ENCODE data around the gene MIXL1. TPM values are rescaled to one million over a fixed set of nuclear protein-coding genes. Genes with fewer than 3 reads are reported as not detected.
"Not testable (repeated sequence)": the region's sequence is repeated elsewhere in the genome, so short reads cannot be mapped to it uniquely, and the experiment has no call there.

Gene MIXL1
- total RNA-seq, 2 experiments from 2014 or later = not detected

DNA sequence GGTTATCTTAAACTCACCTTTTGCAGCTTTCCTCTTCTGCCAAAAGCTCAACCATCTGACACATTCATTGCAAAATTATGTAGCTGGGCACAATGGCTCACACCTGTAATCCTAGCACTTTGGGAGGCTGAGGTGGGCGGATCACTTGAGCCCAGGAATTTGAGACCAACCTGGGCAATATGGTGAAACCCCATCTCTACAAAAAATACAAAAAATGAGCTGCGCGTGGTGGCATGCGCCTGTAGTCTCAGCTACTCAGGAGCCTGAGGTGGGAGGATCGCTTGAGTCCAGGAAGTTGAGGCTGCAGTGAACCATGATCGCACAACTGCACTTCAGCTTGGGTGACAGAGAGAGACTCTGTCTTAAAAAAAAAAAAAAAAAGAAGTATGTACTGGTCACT, 20.8 kb upstream of the MIXL1 start:
- not testable (repeated sequence) for DNase-seq; H3K4me1 Mint-ChIP-seq; H3K27ac Mint-ChIP-seq; H3K9me3 Mint-ChIP-seq; H3K4me3 Mint-ChIP-seq; H3K36me3 Mint-ChIP-seq (ENCODE audit: low read depth)
- ChIA-PET POLR2A (interaction anchor here (1.7 kb wide), 1 partner anchor 12 kb away, joined by 5 read pairs; no protein-coding TSS in a partner anchor), CTCF (interaction anchor here (0.6 to 10.2 kb wide), 7 partner anchors 18 to 849 kb away, joined by 3 to 228 read pairs (median 4); no protein-coding TSS in a partner anchor)
- peaks cover 15% of the 10 kb centered on the region for H3K27me3 Mint-ChIP-seq

DNA sequence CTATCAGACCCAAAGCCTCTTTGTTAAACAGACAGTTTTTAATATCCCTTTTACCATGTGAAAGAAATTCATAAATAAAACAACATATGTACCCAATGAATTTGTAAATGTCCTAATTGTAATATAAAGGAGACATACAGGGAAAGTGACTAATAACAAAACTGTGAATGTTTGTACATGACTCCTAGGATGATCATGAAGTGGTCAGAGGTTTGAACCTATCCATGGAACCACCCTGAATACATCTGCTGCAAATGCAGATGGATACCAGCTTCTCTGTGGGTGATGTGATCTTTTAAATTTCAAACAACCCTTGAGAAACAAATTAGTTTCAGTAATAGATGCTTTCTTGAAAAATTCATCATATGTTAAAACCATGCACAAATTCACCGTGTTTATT, 20.2 kb upstream of the MIXL1 start:
- no peaks in the 10 kb centered on the region for H3K36me3 Mint-ChIP-seq (ENCODE audit: low read depth)
- no peak overlapping the region for H3K27ac Mint-ChIP-seq
- no peak overlapping the region for H3K4me3 Mint-ChIP-seq
- H3K9me3 Mint-ChIP-seq = no peaks in the 10 kb centered on the region
- no peak for DNase-seq
- H3K27me3 Mint-ChIP-seq = peaks cover 15% of the 10 kb centered on the region
- POLR2A ChIA-PET = no interaction called here
- CTCF ChIA-PET = interaction anchor here (0.6 to 10.2 kb wide), 5 partner anchors 78 to 848 kb away, joined by 3 to 228 read pairs (median 4); no protein-coding TSS in a partner anchor
- H3K4me1 Mint-ChIP-seq = no peaks in the 10 kb centered on the region

DNA sequence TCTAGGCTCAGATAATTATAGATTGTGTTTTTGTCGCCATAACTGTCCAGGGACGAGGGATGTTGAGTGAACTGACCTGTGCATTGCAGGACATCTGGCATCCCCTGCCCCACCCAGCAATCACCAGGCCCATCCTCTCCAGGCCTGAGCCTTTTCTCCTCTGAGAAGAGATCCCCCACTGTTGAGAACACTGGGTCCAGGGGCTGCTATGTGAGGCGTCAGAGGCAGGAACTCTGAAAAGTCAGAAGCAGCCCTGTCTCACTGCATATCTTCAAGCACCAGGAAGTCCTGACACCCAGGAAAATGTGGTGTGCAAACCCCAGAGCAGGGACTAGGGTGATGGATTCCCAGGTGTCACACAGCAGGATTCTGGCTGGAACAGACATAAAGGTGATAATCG, 19.8 kb upstream of the MIXL1 start:
- Mint-ChIP-seq H3K27me3 (peaks cover 15% of the 10 kb centered on the region), H3K9me3 (no peaks in the 10 kb centered on the region), H3K4me3 (no peak overlapping the region), H3K36me3 (ENCODE audit: low read depth) (no peaks in the 10 kb centered on the region), H3K4me1 (no peaks in the 10 kb centered on the region), H3K27ac (no peak overlapping the region)
- ChIA-PET POLR2A (no interaction called here), CTCF (interaction anchor here (1.9 to 10.2 kb wide), 2 partner anchors 78 to 130 kb away, joined by 10 to 228 read pairs; no protein-coding TSS in a partner anchor)
- DNase-seq = no peak

DNA sequence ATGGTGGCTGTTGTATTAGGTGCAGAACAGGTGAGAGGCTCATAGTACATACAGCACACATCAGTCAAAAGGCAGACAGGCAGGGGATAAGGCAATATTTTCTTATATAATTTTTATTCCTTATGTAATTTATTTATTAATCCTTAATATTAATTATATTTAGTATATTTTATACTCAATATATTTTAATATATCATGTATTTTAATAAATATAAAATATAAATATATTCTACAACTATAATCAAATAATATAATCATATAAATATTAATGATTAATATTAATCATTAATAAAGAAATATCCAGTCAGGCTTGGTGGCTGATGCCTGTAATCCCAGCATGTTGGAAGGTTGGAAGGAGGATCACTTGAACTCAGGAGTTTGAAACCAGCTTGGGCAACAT, 19.3 kb upstream of the MIXL1 start:
- CTCF ChIA-PET = interaction anchor here (0.6 to 1.1 kb wide), 3 partner anchors 79 to 168 kb away, joined by 3 to 7 read pairs (median 5); no protein-coding TSS in a partner anchor

DNA sequence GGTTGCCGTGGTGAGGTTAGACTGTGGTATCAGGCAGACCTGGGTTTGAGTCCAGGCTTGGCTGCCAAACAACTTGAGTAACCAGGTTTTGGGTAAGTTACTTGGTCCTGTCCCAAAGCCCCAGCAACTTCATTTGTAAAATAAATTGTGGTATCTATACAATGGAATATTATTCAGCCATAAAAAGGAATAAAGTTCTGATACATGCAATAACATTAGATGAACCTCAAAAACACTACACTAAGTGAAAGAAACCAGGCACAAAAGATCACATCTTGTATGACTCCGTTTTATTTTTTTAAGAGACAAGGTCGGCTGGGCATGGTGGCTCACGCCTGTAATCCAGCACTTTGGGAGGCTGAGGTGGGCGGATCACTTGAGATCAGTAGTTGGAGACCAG, 16.4 kb upstream of the MIXL1 start:
- no peak for DNase-seq
- POLR2A ChIA-PET = no interaction called here
- no peak overlapping the region for H3K27ac Mint-ChIP-seq
- no peaks in the 10 kb centered on the region for H3K9me3 Mint-ChIP-seq
- H3K27me3 Mint-ChIP-seq = peaks cover 3% of the 10 kb centered on the region
- no peaks in the 10 kb centered on the region for H3K4me1 Mint-ChIP-seq
- CTCF ChIA-PET = no interaction called here
- no peak overlapping the region for H3K4me3 Mint-ChIP-seq
- H3K36me3 Mint-ChIP-seq (ENCODE audit: low read depth) = no peaks in the 10 kb centered on the region

More for the DNA sequence above, 19.3 kb upstream of the MIXL1 start:
- Mint-ChIP-seq H3K4me3 (no peak overlapping the region), H3K9me3 (no peaks in the 10 kb centered on the region), H3K27ac (no peak overlapping the region), H3K27me3 (peaks cover 15% of the 10 kb centered on the region), H3K4me1 (no peaks in the 10 kb centered on the region), H3K36me3 (ENCODE audit: low read depth) (no peaks in the 10 kb centered on the region)
- no peak for DNase-seq
- POLR2A ChIA-PET = no interaction called here

DNA sequence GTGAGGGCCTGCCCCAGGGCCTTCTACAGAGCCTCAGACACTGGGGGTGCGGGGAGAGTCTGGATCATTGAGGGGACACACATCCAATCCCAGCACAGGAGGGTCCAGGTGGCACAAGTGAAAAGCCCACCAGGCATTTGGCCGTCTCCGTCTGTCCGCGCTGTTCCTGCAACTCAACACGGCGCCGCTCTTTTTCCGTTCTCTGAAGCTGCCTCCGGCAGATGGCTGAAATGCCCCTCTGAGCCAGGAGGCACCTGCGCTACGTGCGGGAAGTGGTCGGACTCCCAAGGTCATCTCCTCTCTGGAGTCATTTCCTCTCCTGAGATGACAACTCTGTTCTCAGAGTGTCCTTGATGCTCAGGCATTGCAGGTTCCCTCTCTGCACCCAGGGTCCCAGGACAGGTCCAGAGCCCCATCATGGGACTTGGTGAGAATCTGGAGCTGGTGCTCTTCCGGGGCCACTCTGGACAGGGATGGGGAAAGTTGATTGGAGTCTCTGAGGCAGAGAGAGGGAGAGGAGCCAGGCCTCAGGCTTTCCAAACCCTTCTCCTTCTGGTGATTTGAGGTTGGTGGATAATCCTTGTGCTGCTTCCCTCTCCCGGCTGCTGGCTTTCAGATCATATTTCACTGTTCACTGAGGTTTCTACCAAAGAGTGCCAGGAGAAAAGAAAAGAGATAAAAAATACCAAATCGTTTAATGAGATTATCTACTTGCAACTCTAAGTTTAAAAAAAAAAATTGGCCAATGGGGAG, 14.0 kb upstream of the MIXL1 start:
- Mint-ChIP-seq H3K27ac (no peak overlapping the region), H3K27me3 (peaks cover 3% of the 10 kb centered on the region), H3K4me3 (no peak overlapping the region), H3K36me3 (ENCODE audit: low read depth) (no peaks in the 10 kb centered on the region), H3K4me1 (no peaks in the 10 kb centered on the region), H3K9me3 (no peaks in the 10 kb centered on the region)
- ChIA-PET CTCF (interaction anchor here (1.7 kb wide), 1 partner anchor 12 kb away, joined by 5 read pairs; no protein-coding TSS in a partner anchor), POLR2A (no interaction called here)
- no peak for DNase-seq

DNA sequence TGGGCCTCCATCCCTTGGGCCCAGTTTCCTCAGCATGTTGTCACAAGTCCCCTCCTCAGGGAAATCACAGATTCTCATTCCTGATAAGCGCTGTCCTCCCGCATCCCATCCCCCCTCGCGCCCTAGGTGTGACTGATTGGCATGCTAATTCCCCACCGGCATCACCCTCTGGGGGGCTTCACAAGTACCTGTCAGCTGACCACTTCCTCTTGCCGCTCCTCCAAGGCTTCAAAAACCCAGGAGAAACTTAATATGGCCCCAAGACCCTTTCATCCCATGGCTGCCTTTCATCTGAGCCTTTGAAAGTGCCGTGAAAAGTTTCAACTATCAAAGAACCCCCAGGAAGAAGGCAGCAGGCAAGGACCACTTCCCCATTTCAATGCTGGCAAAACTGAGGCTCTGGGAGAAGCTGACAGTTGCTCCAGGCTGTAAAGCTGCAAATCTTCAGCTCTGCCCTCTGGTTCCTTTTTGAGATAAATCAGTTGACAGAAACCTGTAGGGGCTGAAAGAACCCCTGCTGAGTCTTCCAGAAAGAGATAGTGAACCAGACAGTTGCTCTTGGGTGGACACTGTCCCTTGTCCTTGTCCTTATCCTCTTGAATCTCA, 12.8 kb upstream of the MIXL1 start:
- no peaks in the 10 kb centered on the region for H3K9me3 Mint-ChIP-seq

DNA sequence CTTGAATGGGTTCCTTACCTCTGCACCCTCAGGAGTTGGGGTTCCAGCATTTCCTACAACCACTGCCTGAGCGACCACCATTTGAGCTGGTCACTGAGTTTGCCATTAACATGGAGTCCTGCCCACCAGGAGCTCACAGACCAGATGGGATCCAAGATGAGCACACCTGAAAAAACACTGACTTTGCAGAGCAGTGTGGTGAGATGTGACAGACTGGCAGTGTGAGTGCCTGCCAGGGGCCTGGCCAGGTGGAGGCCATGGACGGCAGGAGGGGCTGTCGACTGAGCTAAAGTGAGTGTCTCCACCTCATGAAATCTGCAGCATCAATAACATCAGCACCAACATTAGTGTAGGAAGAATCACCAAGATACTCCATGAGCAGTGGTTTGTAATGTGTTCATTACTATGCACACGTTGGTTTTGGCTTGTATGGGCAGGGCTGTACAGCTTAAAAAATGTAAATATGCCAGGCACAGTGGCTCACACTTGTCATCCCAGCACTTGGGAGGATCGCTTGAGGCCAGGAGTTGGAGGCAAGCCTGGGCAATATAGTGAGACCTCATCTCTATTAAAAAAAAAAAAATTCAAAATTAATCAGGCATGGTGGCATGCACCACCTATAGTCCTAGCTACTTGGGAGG, 12.2 kb upstream of the MIXL1 start:
- no peak for DNase-seq
- ChIA-PET CTCF (no interaction called here), POLR2A (no interaction called here)
- Mint-ChIP-seq H3K4me1 (no peaks in the 10 kb centered on the region), H3K4me3 (no peak overlapping the region), H3K27me3 (peaks cover 3% of the 10 kb centered on the region), H3K27ac (no peak overlapping the region), H3K36me3 (ENCODE audit: low read depth) (no peaks in the 10 kb centered on the region), H3K9me3 (no peaks in the 10 kb centered on the region)

More for the DNA sequence above, 12.8 kb upstream of the MIXL1 start:
- POLR2A ChIA-PET = no interaction called here
- Mint-ChIP-seq H3K36me3 (ENCODE audit: low read depth) (no peaks in the 10 kb centered on the region), H3K27ac (no peak overlapping the region), H3K4me3 (no peak overlapping the region), H3K4me1 (no peaks in the 10 kb centered on the region), H3K27me3 (peaks cover 3% of the 10 kb centered on the region)
- no peak for DNase-seq
- CTCF ChIA-PET = no interaction called here

DNA sequence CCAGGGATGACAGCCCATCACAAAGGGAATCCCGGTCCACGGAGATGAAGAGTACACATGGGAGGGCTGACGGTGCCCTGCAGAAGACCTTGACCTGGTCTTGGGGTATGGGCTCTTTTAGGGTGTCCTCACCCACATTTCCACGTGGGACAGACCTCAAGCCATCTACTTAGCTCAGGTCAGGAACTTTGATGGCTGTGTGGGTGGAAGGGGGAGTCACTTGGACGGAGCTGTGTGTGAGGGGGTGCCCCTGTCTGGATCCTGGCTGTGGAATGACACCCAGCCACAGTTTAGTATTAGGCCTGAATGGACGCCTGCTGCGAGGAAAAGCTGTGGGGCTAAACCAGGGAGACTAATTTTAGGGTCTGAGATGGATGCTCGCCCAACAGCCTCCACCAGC, 10.9 kb upstream of the MIXL1 start:
- POLR2A ChIA-PET = no interaction called here
- H3K27me3 Mint-ChIP-seq = no peaks in the 10 kb centered on the region
- H3K4me1 Mint-ChIP-seq = no peaks in the 10 kb centered on the region
- no peaks in the 10 kb centered on the region for H3K9me3 Mint-ChIP-seq
- no peak for DNase-seq
- H3K36me3 Mint-ChIP-seq (ENCODE audit: low read depth) = no peaks in the 10 kb centered on the region
- CTCF ChIA-PET = no interaction called here
- no peak overlapping the region for H3K27ac Mint-ChIP-seq
- no peak overlapping the region for H3K4me3 Mint-ChIP-seq

DNA sequence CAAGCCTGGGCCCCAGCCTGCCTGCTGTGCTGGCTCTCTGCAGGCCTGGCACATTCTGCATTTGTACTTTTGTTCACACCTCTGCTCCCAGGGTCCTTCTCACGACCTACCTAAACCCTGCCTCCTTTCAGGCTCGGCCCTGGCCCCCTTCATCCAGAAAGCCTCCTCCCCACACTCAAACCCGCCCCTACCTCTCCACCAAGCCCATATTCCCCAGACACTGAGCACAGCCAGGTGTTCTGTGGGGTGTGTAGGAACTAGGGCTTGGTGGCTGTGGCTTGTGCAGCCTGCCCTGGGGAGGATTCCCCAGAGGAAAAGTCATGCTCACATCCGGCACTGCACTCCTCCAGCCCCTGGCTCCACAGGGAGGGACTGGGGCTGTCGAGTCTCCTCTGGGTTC, 8.2 kb upstream of the MIXL1 start:
- POLR2A ChIA-PET = no interaction called here
- H3K4me3 Mint-ChIP-seq = no peak overlapping the region
- H3K9me3 Mint-ChIP-seq = no peaks in the 10 kb centered on the region
- no peaks in the 10 kb centered on the region for H3K4me1 Mint-ChIP-seq
- no peaks in the 10 kb centered on the region for H3K36me3 Mint-ChIP-seq (ENCODE audit: low read depth)
- CTCF ChIA-PET = no interaction called here
- no peak overlapping the region for H3K27ac Mint-ChIP-seq
- DNase-seq = no peak
- peaks cover 5% of the 10 kb centered on the region for H3K27me3 Mint-ChIP-seq

DNA sequence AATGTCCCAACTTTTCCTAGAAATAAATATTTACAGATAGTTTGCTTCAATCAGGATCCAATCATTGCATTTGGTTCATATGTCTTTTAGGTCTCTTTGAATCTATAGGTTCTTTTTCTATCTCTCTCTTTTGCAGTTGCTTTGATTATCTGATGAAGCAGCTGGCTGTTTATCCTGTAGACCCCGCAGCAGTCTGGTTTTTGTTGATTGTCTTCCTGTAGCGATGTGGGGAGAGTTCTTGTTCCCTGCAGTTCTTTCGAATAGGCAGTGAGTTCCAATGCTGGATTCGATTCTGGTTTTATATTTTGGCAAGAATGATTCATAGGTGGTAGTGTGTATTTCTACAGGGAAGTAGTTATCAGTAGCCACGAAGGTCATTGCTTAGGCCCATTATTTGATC, 7.4 kb upstream of the MIXL1 start:
- Mint-ChIP-seq H3K27ac (no peak overlapping the region), H3K27me3 (peaks cover 10% of the 10 kb centered on the region), H3K36me3 (ENCODE audit: low read depth) (no peaks in the 10 kb centered on the region), H3K9me3 (no peaks in the 10 kb centered on the region), H3K4me1 (no peaks in the 10 kb centered on the region), H3K4me3 (no peak overlapping the region)
- CTCF ChIA-PET = no interaction called here
- POLR2A ChIA-PET = no interaction called here
- no peak for DNase-seq

DNA sequence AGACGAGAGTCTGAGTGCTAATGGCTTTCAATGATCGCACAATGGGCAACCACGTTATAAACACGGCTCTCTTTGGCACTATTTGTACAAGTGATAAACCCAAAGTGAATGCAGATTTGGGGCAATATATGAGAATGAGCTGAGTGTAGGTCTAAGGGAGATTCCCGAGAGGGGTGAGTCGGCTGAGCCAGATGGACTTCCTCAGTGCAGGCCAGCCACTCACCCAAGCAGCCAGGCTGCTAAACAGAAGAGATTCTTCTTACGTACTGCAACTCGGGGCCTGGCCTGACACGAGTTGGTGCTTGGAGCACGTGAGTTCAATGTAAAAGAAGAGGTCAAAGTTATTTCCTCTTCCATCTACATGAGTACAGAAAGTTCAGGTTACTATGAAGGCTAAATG, 6.2 kb upstream of the MIXL1 start:
- ChIA-PET CTCF (interaction anchor here (1.0 kb wide), 1 partner anchor 21 kb away, joined by 3 read pairs; no protein-coding TSS in a partner anchor), POLR2A (no interaction called here)
- H3K9me3 Mint-ChIP-seq = no peaks in the 10 kb centered on the region
- H3K27me3 Mint-ChIP-seq = peaks cover 17% of the 10 kb centered on the region
- H3K36me3 Mint-ChIP-seq (ENCODE audit: low read depth) = no peaks in the 10 kb centered on the region
- no peak for DNase-seq
- H3K27ac Mint-ChIP-seq = no peak overlapping the region
- H3K4me1 Mint-ChIP-seq = no peaks in the 10 kb centered on the region
- no peak overlapping the region for H3K4me3 Mint-ChIP-seq

DNA sequence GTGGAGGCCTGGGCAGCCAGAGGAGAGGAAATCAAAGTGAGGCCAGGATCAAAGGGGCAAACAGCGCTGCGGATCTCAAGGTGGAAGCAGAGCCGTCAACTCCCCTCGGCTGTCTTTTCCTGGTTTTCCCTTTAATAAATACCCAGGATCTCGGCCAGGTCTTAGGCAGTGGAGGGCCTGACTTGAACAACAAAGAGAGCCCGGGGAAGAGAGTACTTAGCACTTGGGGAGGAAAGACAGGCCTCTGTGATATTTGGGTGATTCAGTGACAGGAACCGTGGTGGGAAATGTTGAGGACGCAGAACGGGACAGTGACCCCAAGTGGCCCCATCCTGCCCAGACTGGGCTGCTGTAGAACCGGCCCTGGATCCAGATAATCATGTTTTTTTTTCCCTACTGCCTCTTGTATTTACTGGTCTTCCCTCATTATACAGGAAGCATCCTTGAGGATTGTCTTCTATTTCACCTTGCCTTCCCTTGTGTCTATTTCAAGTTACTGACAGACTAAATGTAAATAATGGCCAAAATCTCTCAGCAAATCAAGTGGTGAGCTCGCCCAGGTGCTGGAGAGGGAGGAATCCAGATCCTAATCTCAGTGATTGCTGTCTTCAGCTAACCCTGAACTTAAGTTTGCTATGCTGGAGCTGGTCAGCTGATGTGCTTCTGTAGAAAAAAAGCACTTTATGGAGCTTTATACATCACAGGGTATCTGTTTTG, 2.8 kb upstream of the MIXL1 start:
- Mint-ChIP-seq H3K27me3 (peaks cover 31% of the 10 kb centered on the region), H3K27ac (no peak overlapping the region), H3K4me1 (peaks cover 4% of the 10 kb centered on the region), H3K9me3 (no peaks in the 10 kb centered on the region), H3K4me3 (no peak overlapping the region), H3K36me3 (ENCODE audit: low read depth) (no peaks in the 10 kb centered on the region)
- no peak for DNase-seq
- ChIA-PET CTCF (interaction anchor here (0.8 kb wide), 1 partner anchor 21 kb away, joined by 3 read pairs; no protein-coding TSS in a partner anchor), POLR2A (no interaction called here)

All from activated CD4-positive, alpha-beta memory T cell treated with anti-CD3 and anti-CD28 coated beads, Interleukin-2, amount 10 ng/mL, durations not matched to agents 7 days and 5 days (primary cell).